HepG2 (cell line): Measurements from ENCODE around the gene ZNF764. TPM values are rescaled to one million over a fixed set of nuclear protein-coding genes. Genes with fewer than 3 reads are reported as not detected.

Source experiments
- ATAC-seq: fragments of 200-7000 bp; cut with Tn5 transposase; 3 replicates; pipeline ENCODE4 v1.9.1; 2020; ENCODE audit warnings: mild to moderate bottlenecking, moderate library complexity
- BruUV-seq: library from RNA; stranded (reverse); fragments of 400-500 nt; replicated peaks from 2 replicates; lab custom pipeline; 2021; lab: Mats Ljungman, UMichigan
- CTCF ChIA-PET: fragments of 300-600 bp; formaldehyde crosslinking; extraction: SDS; loops from one replicate; lab custom pipeline; 2021; ENCODE audit warnings: low total read pairs, inconsistent platforms, low intra/inter-chr PET ratio; lab: Yijun Ruan, JAX
- POLR2A ChIA-PET: fragments of 350-600 bp; sonication (Branson Sonifier 250); formaldehyde crosslinking; loops from one replicate; lab custom pipeline; 2020; ENCODE audit warnings: antibody characterized with exemption, inconsistent platforms; lab: Yijun Ruan, JAX
- DNase-seq: peaks from one replicate; pipeline ENCODE4 v3.0.0-alpha.2; 2015; ENCODE audit warnings: low spot score
- FAIRE-seq: peaks from 3 replicates; lab custom pipeline; 2011; peaks lifted over from hg19 to GRCh38; lab: Jason Lieb, UNC
- H2AFZ ChIP-seq: one replicate; pipeline ENCODE4 v1.6.1; 2011; ENCODE audit warnings: low read length, inconsistent platforms
- H3K27ac ChIP-seq: fragments of 300-600 bp; 3 replicates; pipeline ENCODE4 v1.8.0; 2011; ENCODE audit warnings: mixed run types, mild to moderate bottlenecking, mixed read lengths, low read length, inconsistent platforms; ENCODE audit not compliant: insufficient read depth; ENCODE audit errors: extremely low read length
- H3K27me3 ChIP-seq, 2 experiments: fragments of 200-600 bp in 1 of 2; 2 replicates in 1 of 2; 3 replicates in 1 of 2; pipeline versions ENCODE4 v1.6.0 to v1.8.0; 2011; ENCODE audit warnings: low read length in 2 of 2, mild to moderate bottlenecking in 2 of 2, moderate library complexity in 2 of 2, inconsistent platforms in 1 of 2; ENCODE audit not compliant: insufficient read depth in 2 of 2, control insufficient read depth in 1 of 2
- H3K36me3 ChIP-seq, 2 experiments: fragments of 200-600 bp in 1 of 2; replicated peaks in 1 of 2; 2 replicates in 1 of 2; 3 replicates in 1 of 2; pipeline versions ENCODE4 v1.5.1 to v1.8.0; 2011; ENCODE audit warnings: low read length in 2 of 2, inconsistent platforms in 1 of 2; ENCODE audit not compliant: insufficient read depth in 2 of 2, control insufficient read depth in 1 of 2
- H3K4me1 ChIP-seq: 2 replicates; pipeline ENCODE4 v1.5.1; 2012; ENCODE audit warnings: low read length, inconsistent platforms; ENCODE audit not compliant: insufficient read depth
- H3K4me2 ChIP-seq: 2 replicates; pipeline ENCODE4 v1.6.0; 2011; ENCODE audit warnings: low read depth, low read length, inconsistent platforms
- H3K4me3 ChIP-seq, 3 experiments: fragments of 200-600 bp in 1 of 3; sonication (generic), shearing (Covaris generic) in 1 of 3; replicated peaks in 1 of 3; 2 replicates each; pipeline ENCODE4 v1.5.1; 2011 to 2016; ENCODE audit warnings: low read length in 3 of 3, inconsistent platforms in 2 of 3, low read depth in 2 of 3, mild to moderate bottlenecking in 2 of 3, control low read depth in 1 of 3, mixed read lengths in 1 of 3; ENCODE audit not compliant: insufficient read depth in 1 of 3
- H3K79me2 ChIP-seq: one replicate; pipeline ENCODE4 v1.6.1; 2011; ENCODE audit warnings: low read length, inconsistent platforms; ENCODE audit not compliant: insufficient read depth
- H3K9ac ChIP-seq: 2 replicates; pipeline ENCODE4 v1.6.0; 2011; ENCODE audit warnings: mild to moderate bottlenecking, low read depth, low read length, inconsistent platforms; ENCODE audit not compliant: insufficient read depth
- H3K9me3 ChIP-seq: 2 replicates; pipeline ENCODE4 v1.5.1; 2012; ENCODE audit warnings: mild to moderate bottlenecking, low read length
- H4K20me1 ChIP-seq: 2 replicates; pipeline ENCODE4 v1.6.0; 2011; ENCODE audit warnings: inconsistent platforms, mild to moderate bottlenecking, low read length, moderate library complexity; ENCODE audit not compliant: insufficient read depth
- ELF1 ChIP-seq: sonication (generic); formaldehyde crosslinking; IDR thresholded peaks from 2 replicates; pipeline ENCODE4 v1.4.0; 2020; ENCODE audit warnings: missing genetic modification reagents
- NR3C1 ChIP-seq: sonication (generic); formaldehyde crosslinking; IDR thresholded peaks from 2 replicates; pipeline ENCODE4 v1.4.0; 2020; ENCODE audit warnings: missing genetic modification reagents
- PTBP1 ChIP-seq: fragments of 200-400 bp; formaldehyde crosslinking; IDR thresholded peaks from 2 replicates; pipeline ENCODE4 v1.6.1; 2018; ENCODE audit warnings: low read length, low read depth; ENCODE audit not compliant: poor library complexity, severe bottlenecking
- RBFOX2 ChIP-seq: fragments of 200-400 bp; formaldehyde crosslinking; IDR thresholded peaks from 2 replicates; pipeline ENCODE4 v1.6.1; 2017; ENCODE audit warnings: low read depth, mild to moderate bottlenecking, low read length
- RCOR2 ChIP-seq: IDR thresholded peaks from 2 replicates; pipeline ENCODE4 v1.6.1; 2016; ENCODE audit warnings: missing biosample characterization, missing genetic modification reagents
- SRSF4 ChIP-seq: fragments of 200-400 bp; formaldehyde crosslinking; IDR thresholded peaks from one replicate; pipeline ENCODE4 v1.6.1; 2018; ENCODE audit warnings: mild to moderate bottlenecking, low read depth, low read length, moderate library complexity; ENCODE audit not compliant: poor library complexity, severe bottlenecking
- SRY ChIP-seq: sonication (generic); formaldehyde crosslinking; IDR thresholded peaks from 2 replicates; pipeline ENCODE4 v1.8.0; 2022; ENCODE audit warnings: mild to moderate bottlenecking, missing genetic modification reagents
- ZMYM2 ChIP-seq: sonication (generic); formaldehyde crosslinking; IDR thresholded peaks from 2 replicates; pipeline ENCODE4 v1.8.0; 2022; ENCODE audit warnings: mild to moderate bottlenecking, missing genetic modification reagents
- WGBS: methylation state at CpG from one replicate; pipeline ENCODE4 v1.1.6; 2017; ENCODE audit warnings: low lambda C conversion rate; 5-methylcytosine and 5-hydroxymethylcytosine counted together
- in situ Hi-C: cut with HindIII; loops from 2 replicates; pipeline ENCODE4 v1.10.0; 2017; ENCODE audit warnings: low pct_unique_long_range_greater_than_20kb; ENCODE audit not compliant: extremely low pct_ligation_motif_present
- intact Hi-C: fragments of 100-400 bp; cut with micrococcal nuclease; formaldehyde crosslinking; loops from one replicate; pipeline ENCODE4 v1.10.0; 2022; ENCODE audit not compliant: unreplicated experiment
- polyA plus RNA-seq, 8 experiments: library from polyadenylated mRNA; depleted of rRNA in 3 of 8; stranded (reverse) in 7 of 8; unstranded in 1 of 8; fragments of >200 nt; fragmentation: Illumina TruSeq in 4 of 8; extraction: Trizol in 4 of 8; gene quantifications; 2 replicates each; pipeline versions ENCODE4 v1.2.1 to v1.2.3, GENCODE V29; 2011 to 2016; ENCODE audit warnings: low read depth in 4 of 8, missing spikeins in 1 of 8, mixed read lengths in 1 of 8; ENCODE audit not compliant: insufficient read depth in 1 of 8
- total RNA-seq, 5 experiments: library from RNA; depleted of rRNA; stranded (reverse); fragments of >200 nt; fragmentation: Illumina TruSeq; extraction: Trizol; gene quantifications; 2 replicates each; pipeline ENCODE4 v1.2.3, GENCODE V29; 2016; ENCODE audit warnings: low read depth in 1 of 5
- TF ChIP-seq, protein P1 (sequence below), 2 experiments: fragments of 450-650 bp in 1 of 2; sonication (generic) in 1 of 2; formaldehyde crosslinking in 1 of 2; IDR thresholded peaks; 2 replicates each; pipeline versions ENCODE4 v1.6.1 to v1.8.0; 2016 to 2022; ENCODE audit warnings: antibody characterized with exemption in 1 of 2, mild to moderate bottlenecking in 1 of 2, missing genetic modification reagents in 1 of 2
- TF ChIP-seq, protein P2 (sequence below): sonication (generic); formaldehyde crosslinking; IDR thresholded peaks from 2 replicates; pipeline ENCODE4 v1.5.0; 2020; ENCODE audit warnings: missing genetic modification reagents, mild to moderate bottlenecking, borderline replicate concordance

Gene ZNF764
- total and polyA plus RNA-seq, 2 of the 13 experiments (the other 11 are each of a cell fraction or from before 2014, with no cell fraction given): 4.1 to 9.1 TPM

DNA sequence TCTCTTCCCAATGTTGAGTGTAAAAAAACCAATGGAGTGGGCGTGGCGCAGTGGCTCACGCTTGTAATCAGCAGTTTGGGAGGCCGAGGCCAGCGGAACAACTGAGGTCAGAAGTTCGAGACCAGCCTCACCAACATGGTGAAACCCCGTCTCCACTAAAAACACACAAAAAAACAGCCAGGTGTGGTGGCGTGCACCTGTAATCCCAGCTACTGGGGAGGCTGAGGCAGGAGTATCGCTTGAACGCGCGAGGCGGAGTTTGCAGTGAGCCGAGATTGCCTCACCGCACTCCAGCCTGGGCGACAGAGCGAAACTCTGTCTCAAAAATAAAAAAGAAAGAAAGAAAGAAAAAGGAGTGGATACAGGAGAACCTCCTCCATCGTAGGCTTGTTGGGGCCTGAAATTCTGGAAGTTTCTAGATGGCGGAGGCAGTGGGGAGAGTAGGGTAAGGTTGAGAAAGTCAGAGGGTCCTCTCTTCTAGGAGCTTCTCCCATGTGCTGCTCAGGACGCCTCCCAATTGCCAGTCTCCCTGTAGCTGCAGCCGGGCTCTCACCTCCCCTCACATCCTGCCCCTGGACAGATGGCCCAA, 709 bp upstream of the ZNF764 start:
- H3K79me2 ChIP-seq: peaks cover 21% of the 10 kb centered on the region
- peak overlapping the region; percentile 68 for H3K9ac ChIP-seq
- no peak for DNase-seq
- intact Hi-C loops: loop anchor here (1.0 to 5.0 kb wide), 4 partner anchors 12 to 38 kb away; partner anchors contain the start of genes ZNF688, ZNF747 and ZNF768
- H3K9me3 ChIP-seq: no peaks in the 10 kb centered on the region
- H3K27me3 ChIP-seq: no peaks in the 10 kb centered on the region
- H2AFZ ChIP-seq: peak overlapping the region; percentile 78
- no peaks in the 10 kb centered on the region for H4K20me1 ChIP-seq
- peak overlapping the region; percentile 24 to 59 (median 37); a peak in 5 of 6 replicates for H3K4me3 ChIP-seq
- H3K27ac ChIP-seq: peak overlapping the region; percentile 95
- H3K4me2 ChIP-seq: peak overlapping the region; percentile 84
- peaks cover 0 to 23% of the 10 kb centered on the region in 2 experiments; a peak in 4 of 5 replicates for H3K36me3 ChIP-seq
- peaks cover 33% of the 10 kb centered on the region for H3K4me1 ChIP-seq
- no peak for FAIRE-seq
- TSS peak; percentile 87 for BruUV-seq
- in situ Hi-C loops: no loop called here
- POLR2A ChIA-PET: interaction anchor here (0.5 to 4.0 kb wide), 42 partner anchors 9 to 559 kb away, joined by 3 to 187 read pairs (median 5); partner anchors contain the start of genes ALDOA, DCTPP1, KAT8 and PRR14
- ATAC-seq: no peak
- WGBS: 67% methylated on average over 21 of the region's 21 CpGs
- CTCF ChIA-PET: interaction anchor here (1.1 kb wide), 2 partner anchors 24 to 39 kb away, joined by 3 to 4 read pairs; partner anchors contain the start of gene ZNF747
- TF ChIP-seq SRY (CRISPR knock-in tag): no peak
- peak; percentile 96 for TF ChIP-seq ZMYM2 (CRISPR knock-in tag)
- TF ChIP-seq, protein P1, sequence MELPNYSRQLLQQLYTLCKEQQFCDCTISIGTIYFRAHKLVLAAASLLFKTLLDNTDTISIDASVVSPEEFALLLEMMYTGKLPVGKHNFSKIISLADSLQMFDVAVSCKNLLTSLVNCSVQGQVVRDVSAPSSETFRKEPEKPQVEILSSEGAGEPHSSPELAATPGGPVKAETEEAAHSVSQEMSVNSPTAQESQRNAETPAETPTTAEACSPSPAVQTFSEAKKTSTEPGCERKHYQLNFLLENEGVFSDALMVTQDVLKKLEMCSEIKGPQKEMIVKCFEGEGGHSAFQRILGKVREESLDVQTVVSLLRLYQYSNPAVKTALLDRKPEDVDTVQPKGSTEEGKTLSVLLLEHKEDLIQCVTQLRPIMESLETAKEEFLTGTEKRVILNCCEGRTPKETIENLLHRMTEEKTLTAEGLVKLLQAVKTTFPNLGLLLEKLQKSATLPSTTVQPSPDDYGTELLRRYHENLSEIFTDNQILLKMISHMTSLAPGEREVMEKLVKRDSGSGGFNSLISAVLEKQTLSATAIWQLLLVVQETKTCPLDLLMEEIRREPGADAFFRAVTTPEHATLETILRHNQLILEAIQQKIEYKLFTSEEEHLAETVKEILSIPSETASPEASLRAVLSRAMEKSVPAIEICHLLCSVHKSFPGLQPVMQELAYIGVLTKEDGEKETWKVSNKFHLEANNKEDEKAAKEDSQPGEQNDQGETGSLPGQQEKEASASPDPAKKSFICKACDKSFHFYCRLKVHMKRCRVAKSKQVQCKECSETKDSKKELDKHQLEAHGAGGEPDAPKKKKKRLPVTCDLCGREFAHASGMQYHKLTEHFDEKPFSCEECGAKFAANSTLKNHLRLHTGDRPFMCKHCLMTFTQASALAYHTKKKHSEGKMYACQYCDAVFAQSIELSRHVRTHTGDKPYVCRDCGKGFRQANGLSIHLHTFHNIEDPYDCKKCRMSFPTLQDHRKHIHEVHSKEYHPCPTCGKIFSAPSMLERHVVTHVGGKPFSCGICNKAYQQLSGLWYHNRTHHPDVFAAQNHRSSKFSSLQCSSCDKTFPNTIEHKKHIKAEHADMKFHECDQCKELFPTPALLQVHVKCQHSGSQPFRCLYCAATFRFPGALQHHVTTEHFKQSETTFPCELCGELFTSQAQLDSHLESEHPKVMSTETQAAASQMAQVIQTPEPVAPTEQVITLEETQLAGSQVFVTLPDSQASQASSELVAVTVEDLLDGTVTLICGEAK (IDR thresholded peaks at IDR 0.05): no peak
- TF ChIP-seq, protein P1 (CRISPR knock-in tag; IDR thresholded peaks at IDR 0.05): no peak
- TF ChIP-seq RCOR2 (CRISPR knock-in tag): peak; percentile 73
- TF ChIP-seq SRSF4: no peak
- no peak for TF ChIP-seq RBFOX2
- no peak for TF ChIP-seq ELF1 (CRISPR knock-in tag)
- TF ChIP-seq PTBP1: no peak
- TF ChIP-seq, protein P2, sequence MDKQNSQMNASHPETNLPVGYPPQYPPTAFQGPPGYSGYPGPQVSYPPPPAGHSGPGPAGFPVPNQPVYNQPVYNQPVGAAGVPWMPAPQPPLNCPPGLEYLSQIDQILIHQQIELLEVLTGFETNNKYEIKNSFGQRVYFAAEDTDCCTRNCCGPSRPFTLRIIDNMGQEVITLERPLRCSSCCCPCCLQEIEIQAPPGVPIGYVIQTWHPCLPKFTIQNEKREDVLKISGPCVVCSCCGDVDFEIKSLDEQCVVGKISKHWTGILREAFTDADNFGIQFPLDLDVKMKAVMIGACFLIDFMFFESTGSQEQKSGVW (CRISPR knock-in tag): no peak
- TF ChIP-seq NR3C1: no peak
